Mesodermal cell (in vitro differentiated cells): ENCODE data around the gene MRPL52.

Experiments used
- H3K27ac ChIP-seq: 2 replicates; pipeline ENCODE4 v1.7.0; 2013; ENCODE audit warnings: mild to moderate bottlenecking, low read depth, low read length, moderate library complexity; ENCODE audit not compliant: severe bottlenecking
- H3K36me3 ChIP-seq: 2 replicates; pipeline ENCODE4 v1.7.1; 2013; ENCODE audit warnings: mild to moderate bottlenecking, low read length, moderate library complexity; ENCODE audit not compliant: control insufficient read depth, insufficient read depth
- H3K4me1 ChIP-seq: one replicate; pipeline ENCODE4 v1.7.1; 2013; ENCODE audit warnings: mild to moderate bottlenecking, low read length; ENCODE audit not compliant: insufficient read depth, control insufficient read depth, poor library complexity, severe bottlenecking
- H3K4me3 ChIP-seq: 2 replicates; pipeline ENCODE4 v1.7.0; 2013; ENCODE audit warnings: low read length, control low read depth, mild to moderate bottlenecking; ENCODE audit not compliant: insufficient read depth, poor library complexity, severe bottlenecking; ENCODE audit errors: extremely low read depth
- H3K9me3 ChIP-seq: 2 replicates; pipeline ENCODE4 v1.7.1; 2013; ENCODE audit warnings: mild to moderate bottlenecking, low read length, moderate library complexity; ENCODE audit not compliant: control insufficient read depth
- WGBS, 2 experiments: methylation state at CpG; one replicate each; pipeline ENCODE4 v1.1.5; 2013; ENCODE audit warnings: missing lambda C conversion rate in 2 of 2; ENCODE audit not compliant: insufficient coverage in 2 of 2; 5-methylcytosine and 5-hydroxymethylcytosine counted together

The MRPL52 gene

DNA sequence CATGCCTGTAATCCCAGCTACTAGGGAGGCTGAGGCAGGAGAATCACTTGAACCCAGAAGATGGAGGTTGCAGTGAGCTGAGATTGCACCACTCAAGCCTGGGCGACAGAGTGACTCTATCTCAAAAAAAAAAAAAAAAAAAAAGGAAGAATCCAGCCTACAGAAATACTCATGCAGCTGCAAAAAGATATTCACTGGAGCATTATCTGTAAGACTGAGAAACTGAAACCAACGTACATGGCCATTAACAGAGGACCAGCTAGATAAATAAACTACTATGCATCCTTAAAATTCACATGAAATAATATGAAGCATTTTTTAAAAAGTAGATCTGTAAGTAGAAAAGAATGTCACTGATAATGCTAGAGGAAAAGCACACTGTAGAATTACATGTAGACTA is 18.0 kb upstream of the MRPL52 start:
- peaks cover 3% of the 10 kb centered on the region for H3K36me3 ChIP-seq
- H3K4me1 ChIP-seq: peaks cover 25% of the 10 kb centered on the region
- WGBS, 2 experiments: 83 to 100% methylated on average over 1 of the region's 2 CpGs
- no peak overlapping the region for H3K27ac ChIP-seq
- no peak overlapping the region for H3K4me3 ChIP-seq
- no peaks in the 10 kb centered on the region for H3K9me3 ChIP-seq

DNA sequence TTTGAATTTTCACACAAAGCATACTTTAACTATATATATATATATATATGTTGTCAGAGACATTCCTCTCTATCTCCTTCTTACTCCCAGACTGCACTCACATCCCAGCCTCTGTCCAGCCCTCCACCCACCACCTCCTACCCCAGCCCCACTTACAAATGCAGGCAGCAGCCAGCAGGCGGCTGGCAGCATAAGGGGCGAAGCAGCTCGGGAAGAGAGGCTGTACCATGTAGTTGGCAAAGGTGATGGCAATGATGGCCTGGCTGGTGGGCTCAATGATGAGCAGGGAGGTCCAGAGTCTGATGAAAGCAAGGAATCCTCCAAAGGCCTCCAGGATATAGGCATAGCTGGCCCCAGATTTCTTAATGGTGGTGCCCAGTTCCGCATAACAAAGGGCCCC is 16.9 kb upstream of the MRPL52 start:
- 85 to 92% methylated on average over 1 to 4 of the region's 4 CpGs for WGBS, 2 experiments
- Histone ChIP-seq H3K4me3 (no peak overlapping the region), H3K4me1 (peaks cover 24% of the 10 kb centered on the region), H3K9me3 (no peaks in the 10 kb centered on the region), H3K27ac (no peak overlapping the region), H3K36me3 (peaks cover 3% of the 10 kb centered on the region)

DNA sequence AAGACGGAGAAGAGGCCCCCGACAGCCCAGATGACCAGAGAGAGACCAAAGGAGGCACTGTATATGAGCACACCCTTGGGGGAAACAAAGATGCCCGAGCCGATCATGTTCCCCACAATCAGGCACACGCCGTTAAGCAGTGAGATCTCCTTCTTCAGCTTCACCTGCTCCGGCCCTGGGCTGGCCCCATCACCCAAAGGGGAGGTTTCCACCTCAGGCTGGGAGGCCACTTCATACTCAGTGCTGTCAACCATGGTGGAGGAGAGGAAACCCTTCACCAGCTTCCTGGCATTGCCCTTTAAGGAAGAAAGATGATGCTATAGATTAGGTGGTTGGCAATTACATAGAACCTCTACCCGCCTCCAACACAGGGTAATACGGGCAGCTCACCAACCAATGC is 16.5 kb upstream of the MRPL52 start:
- Histone ChIP-seq H3K27ac (no peak overlapping the region), H3K9me3 (no peaks in the 10 kb centered on the region), H3K4me3 (no peak overlapping the region), H3K4me1 (peaks cover 26% of the 10 kb centered on the region), H3K36me3 (peaks cover 3% of the 10 kb centered on the region)
- 59 to 70% methylated on average over 6 to 7 of the region's 9 CpGs for WGBS, 2 experiments

DNA sequence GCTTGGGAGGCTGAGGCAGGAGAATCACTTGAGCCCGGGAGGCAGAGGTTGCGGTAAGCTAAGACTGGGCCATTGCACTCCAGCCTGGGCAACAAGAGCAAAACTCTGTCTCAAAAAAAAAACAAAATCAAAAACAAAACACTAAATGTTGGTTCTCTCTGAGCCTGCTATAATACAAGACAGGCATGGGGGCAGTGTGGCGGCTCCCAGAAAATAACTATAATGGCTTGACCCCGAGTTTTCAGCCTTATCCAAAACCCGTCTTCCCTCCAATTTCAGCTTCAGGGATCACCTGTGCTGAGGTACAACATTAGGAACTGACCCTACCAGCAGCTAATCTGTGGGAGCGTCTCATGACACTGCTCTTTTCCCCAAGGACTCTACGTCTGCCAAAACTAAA is 15.3 kb upstream of the MRPL52 start:
- no peaks in the 10 kb centered on the region for H3K9me3 ChIP-seq
- H3K4me1 ChIP-seq: peaks cover 32% of the 10 kb centered on the region
- H3K4me3 ChIP-seq: no peak overlapping the region
- H3K27ac ChIP-seq: no peak overlapping the region
- WGBS, 2 experiments: 92 to 98% methylated on average over 4 to 7 of the region's 7 CpGs
- H3K36me3 ChIP-seq: peaks cover 3% of the 10 kb centered on the region

DNA sequence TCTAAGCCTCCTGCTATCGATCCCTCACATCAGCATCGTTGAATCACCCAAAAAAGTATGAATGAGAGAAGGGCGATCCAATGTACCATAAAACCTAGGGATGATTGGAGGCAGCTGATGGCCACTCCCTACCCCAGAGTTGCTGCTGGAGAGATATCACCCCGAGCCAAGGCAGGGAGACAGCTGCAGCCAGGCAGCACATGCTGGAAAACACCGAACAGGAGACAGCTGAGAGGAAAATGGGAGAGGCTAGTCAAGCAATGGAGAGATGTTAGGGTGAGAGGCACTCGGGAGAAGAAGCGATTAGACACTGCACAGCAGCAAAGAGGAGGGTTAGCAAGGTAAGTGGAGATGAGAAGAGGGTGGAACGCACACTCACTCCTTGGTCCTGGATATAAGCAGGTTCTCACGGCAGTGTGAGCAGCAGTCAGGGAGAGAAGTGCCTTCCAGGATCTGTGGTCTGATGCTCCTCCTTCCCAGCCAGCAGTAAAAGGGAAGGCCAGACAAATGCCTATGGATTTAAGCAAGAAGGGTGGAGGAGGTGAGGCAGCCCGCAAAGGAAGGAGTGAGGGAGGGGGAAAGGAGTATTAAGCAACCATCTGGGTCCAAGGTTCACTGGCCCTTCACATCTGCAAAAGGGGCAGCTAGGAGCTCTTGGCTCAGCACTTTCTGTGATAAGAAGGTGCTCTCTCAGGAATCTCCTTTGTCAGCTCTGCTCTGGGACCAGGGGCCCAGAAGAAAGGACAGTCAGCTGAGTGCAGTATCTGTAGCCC is 14.6 kb upstream of the MRPL52 start, which contains the start of gene SLC7A7:
Gene SLC7A7 (minus strand): TSS at position 495 of the 773 bp plus-strand sequence. CDS start 2,037 bp downstream, outside the sequence.
- Histone ChIP-seq H3K27ac (peak within 1 kb of the TSS; percentile 68), H3K4me3 (no peak within 1 kb of the TSS), H3K9me3 (no peaks in the 10 kb centered on the region), H3K36me3 (no peaks in the 10 kb centered on the region), H3K4me1 (peaks cover 39% of the 10 kb centered on the region)
- WGBS, 2 experiments: 60 to 76% methylated on average over 7 to 8 of the region's 10 CpGs

DNA sequence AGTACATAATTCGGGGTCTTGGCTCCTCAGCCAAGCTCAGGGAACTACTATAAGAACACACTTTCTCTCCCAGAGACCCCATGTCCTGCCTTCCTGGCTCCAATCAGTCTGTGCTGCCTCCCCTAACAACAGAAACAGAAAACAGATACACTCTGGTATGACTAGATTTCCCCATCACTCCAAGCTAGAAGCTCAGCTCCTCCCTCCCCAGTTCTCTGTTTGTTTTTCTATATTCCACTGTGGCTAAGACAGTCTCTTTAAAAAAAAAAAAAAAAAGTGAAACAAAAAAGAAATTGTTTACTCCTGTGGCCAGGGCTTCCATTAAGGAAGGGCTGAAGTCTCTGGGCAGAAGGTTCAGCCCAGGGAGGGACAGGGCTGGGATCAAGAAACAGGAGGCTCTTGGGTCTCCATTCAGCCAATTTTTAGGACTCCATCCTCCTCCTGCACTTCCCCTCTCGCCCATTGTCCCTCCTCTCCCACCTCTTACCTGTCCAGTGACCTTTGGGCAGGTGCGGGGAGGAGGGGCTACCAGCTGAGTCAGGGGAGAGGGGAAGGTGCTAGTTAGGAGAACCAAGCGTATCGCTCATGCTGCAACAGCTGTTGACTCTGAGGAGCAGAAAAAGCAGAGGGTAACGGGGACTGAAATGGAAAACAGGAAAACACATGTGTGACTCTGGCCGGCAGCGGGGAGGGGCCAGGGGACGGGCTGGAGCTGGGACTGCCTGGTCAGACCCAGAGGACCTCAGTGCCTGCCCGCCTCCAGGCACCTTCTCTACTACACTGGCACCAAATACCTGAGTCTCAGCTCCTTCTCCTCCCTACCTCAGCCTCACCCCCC is 10.3 kb upstream of the MRPL52 start:
- 37 to 49% methylated on average over 7 to 8 of the region's 10 CpGs for WGBS, 2 experiments
- H3K4me3 ChIP-seq: peak overlapping the region; percentile 25
- peak overlapping the region; percentile 95 for H3K27ac ChIP-seq
- H3K36me3 ChIP-seq: no peaks in the 10 kb centered on the region
- peaks cover 64% of the 10 kb centered on the region for H3K4me1 ChIP-seq
- no peaks in the 10 kb centered on the region for H3K9me3 ChIP-seq

DNA sequence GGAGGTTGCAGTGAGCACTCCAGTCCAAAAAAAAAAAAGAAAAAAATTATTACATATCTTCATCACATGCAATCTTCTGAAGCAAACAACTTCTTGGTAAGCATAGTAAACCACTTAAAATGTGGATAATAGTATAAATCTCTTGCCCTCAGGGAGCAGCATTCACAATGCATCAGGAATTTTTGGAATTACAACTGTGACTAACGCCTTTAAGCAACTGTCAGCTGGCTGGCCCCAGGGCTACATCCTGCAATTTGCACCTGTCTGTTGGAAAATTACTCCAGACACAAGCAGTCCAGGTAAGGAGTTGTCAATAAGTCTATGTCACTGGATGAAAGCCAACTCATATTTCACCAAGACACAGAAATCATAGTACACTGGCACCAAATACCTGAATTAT is 9.0 kb upstream of the MRPL52 start:
- no peaks in the 10 kb centered on the region for H3K36me3 ChIP-seq
- H3K9me3 ChIP-seq: no peaks in the 10 kb centered on the region
- H3K4me3 ChIP-seq: no peak overlapping the region
- 80 to 91% methylated on average over 1 of the region's 1 CpG for WGBS, 2 experiments
- H3K27ac ChIP-seq: peak overlapping the region; percentile 1
- H3K4me1 ChIP-seq: peaks cover 58% of the 10 kb centered on the region

DNA sequence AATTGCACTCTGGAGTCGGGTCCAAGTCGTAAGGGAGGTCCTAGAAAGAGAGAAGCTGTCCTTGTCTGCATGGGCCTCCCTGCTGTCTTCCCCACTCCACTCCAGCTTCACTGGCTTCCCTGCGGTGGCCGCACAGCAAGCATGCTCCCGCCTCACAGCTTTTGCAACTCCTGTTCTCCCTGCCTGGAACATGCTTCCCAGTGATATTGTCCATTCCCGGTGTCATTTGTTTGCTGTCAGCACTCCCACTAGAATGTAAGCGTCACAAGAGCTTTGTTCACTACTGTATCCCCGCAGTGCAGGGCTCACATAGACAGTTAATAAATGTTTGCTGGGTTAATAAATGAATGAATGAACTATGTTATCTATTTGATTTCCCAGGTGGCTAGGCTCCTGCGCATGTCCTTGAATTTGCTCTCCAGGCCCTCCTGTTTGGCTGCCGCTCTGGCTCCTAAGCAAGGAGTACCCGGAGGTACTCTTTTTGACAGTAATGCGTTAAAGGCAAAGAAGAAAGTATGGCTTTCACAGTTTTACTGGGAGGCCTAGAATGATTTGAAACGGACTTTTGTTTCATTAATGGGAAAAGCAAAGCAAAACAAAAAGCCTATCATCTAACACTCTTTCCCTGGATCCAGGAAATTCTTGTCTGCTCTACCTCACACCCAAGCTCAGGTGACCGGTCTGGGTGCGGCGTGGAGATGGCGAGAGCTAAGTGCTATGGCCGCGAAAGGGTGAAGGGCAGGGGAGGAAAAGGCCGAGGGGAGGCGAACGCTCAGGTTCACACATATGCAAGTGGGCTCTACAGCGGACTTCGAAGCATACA is 8.3 kb upstream of the MRPL52 start:
- 26 to 38% methylated on average over 12 to 19 of the region's 24 CpGs for WGBS, 2 experiments
- Histone ChIP-seq H3K4me3 (no peak overlapping the region), H3K36me3 (no peaks in the 10 kb centered on the region), H3K9me3 (no peaks in the 10 kb centered on the region), H3K27ac (peak overlapping the region; percentile 57), H3K4me1 (peaks cover 53% of the 10 kb centered on the region)

DNA sequence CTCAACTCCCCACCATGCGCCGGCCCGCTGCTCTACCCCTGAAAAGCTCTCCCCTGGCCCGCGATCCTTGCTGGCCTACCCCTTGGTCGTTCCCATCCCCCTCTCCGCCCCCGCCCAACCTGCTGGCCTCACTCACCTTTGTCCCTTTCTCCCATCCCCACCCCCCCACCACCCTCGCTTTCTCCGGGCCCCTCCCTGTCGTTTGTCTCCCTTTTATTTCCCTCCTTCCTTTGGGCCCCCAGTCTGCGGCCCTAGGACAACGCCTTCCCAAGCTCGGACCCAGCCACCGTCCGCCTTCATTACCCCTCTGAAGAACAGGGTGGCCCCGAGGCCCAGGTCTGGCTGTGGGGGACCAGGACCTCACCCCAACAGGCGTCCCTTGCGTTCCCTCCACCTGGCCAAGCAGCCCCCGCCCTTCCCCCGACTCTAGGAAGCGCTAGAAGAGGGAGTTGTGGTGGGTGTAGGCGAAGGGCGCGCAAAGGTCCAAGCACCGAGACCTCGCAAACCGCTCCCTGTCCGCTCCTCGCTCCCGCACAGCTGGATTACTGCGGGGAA is 7.6 kb upstream of the MRPL52 start:
- no peaks in the 10 kb centered on the region for H3K36me3 ChIP-seq
- peak overlapping the region; percentile 83 for H3K27ac ChIP-seq
- WGBS, 2 experiments: 12 to 18% methylated on average over 18 to 20 of the region's 32 CpGs
- no peaks in the 10 kb centered on the region for H3K9me3 ChIP-seq
- H3K4me1 ChIP-seq: peaks cover 53% of the 10 kb centered on the region
- peak overlapping the region; percentile 24 for H3K4me3 ChIP-seq

DNA sequence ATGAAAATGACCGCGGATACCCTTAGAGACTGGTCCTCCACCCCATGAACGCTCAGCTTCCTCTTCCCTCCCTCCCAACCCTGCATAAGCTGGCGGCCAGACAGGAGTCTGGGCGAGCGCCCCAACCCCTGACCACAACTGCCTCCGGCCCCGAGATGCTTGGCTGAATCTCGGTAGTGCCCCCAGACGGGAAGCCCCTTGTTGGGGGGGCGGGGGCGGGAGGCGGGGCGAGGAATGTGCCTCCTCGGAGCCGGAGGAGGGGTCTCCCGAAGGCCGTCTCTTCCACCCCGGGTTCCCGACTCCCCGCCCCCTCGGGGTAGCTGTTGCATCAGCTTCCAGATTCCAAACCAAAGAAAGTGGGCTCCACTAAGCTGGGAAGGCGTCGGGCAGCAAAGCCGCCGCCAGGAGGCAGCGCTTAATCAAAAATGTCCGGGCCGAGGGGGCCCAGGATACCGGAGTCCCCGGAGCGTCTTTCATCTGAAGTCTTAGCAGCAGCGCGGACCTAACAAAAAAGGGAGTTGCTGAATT is 7.1 kb upstream of the MRPL52 start:
- Histone ChIP-seq H3K36me3 (no peaks in the 10 kb centered on the region), H3K4me3 (peak overlapping the region; percentile 24)
- WGBS, 2 experiments: 0 to 1% methylated on average over 17 to 26 of the region's 34 CpGs

More for the DNA sequence above, 7.1 kb upstream of the MRPL52 start:
- Histone ChIP-seq H3K4me1 (peaks cover 51% of the 10 kb centered on the region), H3K9me3 (no peaks in the 10 kb centered on the region), H3K27ac (peak overlapping the region; percentile 83)
